Hematopoietic multipotent progenitor cell treated with erythropoietin and hydrocortisone succinate and interleukin-3 and kit ligand, for 17 days (in vitro differentiated cells): ENCODE measurements around the gene SMYD3.
A peak's percentile ranks its signal among the peaks of the same experiment; 100 is the strongest.

Experiments
- DNase-seq: peaks from one replicate; pipeline ENCODE4 v3.0.0-alpha.2; 2015; ENCODE audit warnings: low spot score

SMYD3 gene

DNA sequence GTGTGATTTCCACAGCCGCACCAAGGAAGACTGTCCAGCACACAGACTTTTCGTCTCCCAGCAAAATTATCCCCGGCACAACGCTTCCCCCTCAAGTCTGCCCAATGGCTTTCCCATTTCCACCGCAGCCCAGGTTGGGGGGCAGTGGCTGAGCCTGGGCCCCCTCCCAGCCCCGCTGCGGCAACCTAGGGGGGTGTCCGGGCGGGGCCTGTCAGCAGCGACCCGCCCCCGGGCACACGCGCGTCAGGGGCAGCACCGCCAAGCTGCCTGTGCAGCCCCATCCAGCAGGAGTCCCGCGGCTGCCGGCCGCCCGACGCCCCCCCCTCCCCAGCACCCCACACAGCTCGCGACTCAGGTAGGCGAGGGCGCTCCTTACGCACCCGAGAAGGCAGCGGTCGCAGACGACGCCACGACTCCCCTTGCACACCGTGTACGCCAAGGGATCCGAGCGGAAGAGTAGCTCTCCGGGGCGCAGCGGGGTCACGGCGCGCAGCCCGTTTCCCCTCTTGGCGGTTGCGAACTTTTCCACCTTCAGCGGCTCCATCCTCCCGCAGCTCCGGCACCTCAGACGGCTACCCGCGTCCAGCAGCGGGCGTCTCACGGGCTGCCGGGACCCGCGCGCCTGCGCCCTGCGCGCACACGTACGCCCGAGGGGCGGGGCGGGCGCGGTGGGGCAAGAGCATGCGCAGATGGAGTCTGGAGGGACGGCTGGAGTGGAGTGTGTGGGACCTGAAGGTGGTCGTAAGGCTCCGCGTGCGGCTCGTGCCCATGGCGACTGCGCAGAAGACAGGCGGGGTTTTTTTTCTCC lies at the start of gene SMYD3:
SMYD3 (minus strand) TSS at position 606 of the 808 bp plus-strand sequence.
- peak; percentile 74 for DNase-seq

DNA sequence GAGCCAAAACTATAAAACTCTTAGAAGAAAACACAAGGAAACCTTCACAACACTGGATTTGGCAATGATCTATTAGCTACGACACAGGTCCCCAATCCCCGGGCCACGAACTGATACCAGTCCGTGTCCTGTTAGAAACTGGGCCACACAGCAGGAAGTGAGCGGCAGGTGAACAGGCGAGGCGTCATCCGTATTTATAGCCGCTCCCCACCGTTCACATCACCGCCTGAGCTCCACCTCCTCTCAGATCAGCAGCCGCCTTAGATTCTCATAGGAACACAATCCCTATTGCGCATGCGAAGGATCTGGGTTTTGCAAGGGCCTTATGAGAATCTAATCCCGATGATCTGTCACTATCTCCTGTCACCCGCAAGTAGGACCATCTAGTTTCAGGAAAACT lies 47.1 kb upstream of the SMYD3 start:
- DNase-seq: no peak

DNA sequence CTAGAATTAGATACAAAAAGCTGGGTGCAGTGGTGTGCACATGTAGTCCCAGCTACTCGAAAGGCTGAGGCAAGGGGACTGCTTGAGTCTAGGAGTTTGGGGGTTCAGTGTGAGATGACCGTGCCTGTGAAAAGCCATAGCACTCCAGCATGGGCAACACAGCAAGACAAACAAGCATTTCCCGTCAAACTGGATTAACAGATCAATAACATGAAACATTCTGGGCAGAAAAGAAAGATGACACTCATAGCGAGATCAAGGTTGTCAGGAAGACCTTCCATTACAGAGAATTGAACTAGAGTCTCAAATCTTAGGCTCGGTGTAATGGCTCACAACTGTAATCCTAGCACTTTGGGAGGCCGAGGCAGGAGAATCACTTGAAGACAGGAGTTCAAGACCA lies 45.0 kb upstream of the SMYD3 start:
- DNase-seq: no peak

DNA sequence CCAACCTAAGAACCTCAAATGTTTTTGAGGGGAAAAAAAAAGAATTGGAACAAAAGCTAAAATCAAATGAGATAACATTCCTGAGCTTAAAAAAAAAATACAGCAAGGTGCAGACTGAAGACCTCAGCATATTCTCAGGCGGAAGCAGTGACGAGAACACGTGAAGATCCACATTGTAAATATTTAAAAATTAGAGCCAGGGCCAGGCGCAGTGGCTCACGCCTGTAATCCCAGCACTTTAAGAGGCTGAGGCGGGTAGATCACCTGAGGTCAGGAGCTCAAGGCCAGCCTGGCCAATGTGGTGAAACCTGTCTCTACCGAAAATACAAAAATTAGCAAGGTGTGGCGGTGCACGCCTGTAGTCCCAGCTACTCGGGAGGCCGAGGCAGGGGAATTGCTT lies 43.3 kb upstream of the SMYD3 start:
- no peak for DNase-seq

DNA sequence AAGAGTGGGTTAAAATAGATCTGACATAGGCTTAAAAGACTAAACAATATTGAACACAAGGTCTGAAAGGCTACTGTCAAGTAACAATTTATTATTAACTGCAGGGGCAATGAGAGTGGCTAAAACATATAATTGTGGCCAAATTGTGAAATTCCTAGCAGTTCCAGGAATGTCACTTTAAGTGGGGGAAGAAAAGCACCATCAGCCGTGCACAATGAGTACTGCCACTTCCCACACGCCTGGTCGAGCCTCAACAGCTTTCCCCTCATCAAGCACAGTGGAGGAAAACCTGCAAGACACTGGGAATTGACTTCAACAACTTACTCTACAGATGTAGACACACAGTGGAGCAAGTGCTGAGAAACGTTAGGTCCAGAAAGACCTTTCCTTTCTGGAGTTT lies 42.6 kb upstream of the SMYD3 start:
- no peak for DNase-seq

DNA sequence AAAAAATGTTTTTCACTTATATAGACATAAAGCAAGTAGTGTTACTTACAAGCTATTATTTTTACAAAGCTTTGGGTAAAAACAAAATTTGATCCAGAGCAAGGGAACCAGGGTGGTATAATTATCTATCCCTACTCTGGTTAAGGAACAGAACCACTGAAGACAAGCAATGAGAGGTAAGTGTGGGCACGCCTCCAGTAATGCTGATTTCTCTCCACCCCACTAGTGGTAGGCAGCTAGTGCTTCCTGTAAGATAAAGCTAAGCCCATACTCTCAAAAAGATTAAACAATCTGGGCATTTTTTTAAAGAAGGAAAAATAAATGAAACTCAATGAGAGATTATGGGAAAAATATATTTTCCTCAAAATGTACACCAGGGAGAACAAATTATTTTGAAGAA lies 36.9 kb upstream of the SMYD3 start:
- DNase-seq: no peak

DNA sequence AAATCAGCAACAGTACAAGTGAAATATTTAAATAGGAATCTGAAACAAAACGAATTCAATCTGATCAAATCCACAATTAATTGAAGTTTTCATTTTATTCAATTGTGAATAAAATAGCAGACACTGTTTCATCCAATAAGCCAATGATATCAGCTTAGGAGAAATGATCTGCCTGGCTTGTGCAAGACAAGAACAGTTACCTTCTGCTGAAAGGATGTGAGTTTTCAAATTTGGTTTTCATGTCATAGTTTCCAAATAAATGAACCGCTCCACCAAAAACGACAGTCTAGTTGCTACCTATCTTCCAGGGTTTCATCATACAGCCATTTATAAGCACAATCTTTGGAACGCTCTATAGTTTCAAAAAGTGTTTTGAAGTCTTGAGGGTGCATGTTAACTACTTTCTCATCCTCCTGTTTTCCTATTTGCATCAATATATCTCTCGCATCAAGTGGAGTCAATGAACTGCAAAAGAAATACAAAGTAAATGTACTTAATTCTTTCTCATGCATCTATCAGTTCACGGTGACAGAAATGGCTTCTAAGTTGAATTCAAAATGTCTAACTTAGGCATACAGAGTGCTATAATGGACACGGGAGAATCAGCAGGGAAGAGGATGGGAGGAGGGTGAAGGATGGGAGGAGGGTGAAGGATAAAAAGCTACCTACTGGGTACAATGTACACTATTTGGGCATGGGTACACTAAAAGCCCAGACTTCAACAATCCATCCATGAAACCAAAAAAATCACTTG lies 33.8 kb upstream of the SMYD3 start:
- no peak for DNase-seq

DNA sequence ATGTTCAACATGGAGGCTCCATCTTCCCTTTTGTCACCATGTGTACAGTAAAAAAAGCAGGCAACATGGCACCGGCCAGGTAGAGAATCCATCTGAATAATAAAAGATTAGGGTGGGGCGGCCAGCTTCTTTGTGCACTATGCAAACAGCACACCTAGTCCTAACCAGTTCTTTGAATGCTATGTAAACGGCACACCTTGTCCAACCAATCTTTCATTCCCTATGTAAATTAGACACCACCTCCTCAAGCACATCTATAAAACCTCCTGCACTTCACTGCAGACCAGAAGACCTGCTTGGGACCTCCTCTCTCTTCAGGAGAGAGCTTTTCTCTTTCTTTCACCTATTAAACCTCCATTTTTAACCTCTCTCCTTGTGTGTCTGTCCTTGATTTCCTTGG lies 30.8 kb upstream of the SMYD3 start:
- DNase-seq: no peak

DNA sequence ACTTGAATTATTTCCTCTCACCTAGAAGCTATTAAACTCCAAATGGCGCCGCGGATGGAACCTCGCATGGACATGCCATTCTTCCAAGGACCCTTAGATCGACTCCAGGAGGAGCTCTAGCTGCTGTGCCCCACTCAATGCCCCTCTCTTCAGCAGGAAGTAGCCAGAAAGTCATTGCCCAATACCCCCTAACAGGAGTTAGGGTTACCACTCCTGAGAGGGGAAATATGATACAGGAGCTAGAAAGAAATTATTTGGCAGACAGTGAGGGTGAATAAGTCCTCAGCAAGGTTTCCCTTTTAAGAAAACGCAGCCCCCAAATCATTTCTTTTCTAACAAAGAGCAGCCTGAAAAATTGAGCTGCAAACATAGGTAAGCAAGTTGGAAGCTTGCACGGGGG lies 30.4 kb upstream of the SMYD3 start:
- DNase-seq: no peak

DNA sequence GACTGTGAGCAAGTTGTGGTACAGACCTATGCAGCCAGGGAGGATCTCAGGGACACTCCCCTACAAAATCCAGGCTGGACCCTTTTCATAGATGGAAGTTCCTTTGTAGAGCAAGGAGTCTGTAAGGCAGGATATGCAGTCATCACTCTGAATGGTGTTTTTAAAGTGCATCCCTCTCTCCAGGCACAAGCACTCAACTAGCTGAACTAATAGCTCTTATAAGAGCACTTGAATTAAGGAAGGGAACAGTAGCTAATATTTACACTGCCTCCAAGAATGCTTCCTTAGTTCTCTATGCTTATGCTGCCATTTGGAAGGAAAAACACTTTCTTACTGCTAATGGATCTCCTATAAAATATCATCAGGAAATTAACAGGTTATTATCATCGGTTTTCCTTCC lies 27.0 kb upstream of the SMYD3 start:
- DNase-seq: no peak

DNA sequence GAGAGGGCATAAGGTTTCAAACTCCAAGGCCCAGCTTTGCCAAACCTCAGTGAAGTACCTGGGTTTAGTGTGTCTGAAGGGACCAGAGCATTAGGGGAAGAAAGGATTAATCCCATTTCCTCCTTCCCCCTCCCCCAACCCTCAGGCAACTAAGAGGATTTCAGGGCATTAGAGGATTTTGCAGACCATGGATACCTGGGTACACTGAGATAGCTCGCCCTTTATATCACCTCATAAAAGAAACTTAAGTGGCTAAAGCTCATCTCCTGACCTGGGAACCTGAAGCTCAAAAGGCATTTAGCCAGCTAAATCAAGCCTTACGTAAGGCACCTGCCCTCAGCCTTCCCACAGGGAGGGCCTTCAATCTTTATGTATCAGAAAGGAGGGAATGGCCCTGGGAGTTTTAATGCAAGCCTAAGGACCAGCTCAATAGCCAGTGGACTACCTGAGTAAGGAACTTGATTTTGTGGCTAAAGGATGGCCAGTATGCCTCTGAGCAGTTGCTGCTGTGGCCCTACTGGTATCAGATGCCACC lies 26.4 kb upstream of the SMYD3 start:
- DNase-seq: no peak

DNA sequence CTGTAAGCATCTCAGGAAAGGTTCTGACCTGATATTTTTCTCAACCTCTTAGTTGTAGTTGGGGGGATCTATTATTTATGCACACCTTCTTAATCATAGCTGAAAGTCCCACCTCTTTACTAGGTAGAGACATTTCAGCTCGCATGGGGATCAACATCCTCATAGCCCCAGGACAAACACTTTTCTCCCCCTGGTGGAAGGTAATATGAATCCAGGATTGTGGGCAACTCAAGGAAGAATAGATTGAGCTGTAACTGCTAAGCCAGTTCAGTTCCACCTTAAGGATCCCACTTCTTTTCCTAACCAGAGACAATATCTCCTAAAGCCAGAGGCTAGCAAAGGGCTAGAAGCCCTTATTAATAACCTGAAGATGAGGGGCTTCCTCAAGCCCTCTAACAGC lies 25.4 kb upstream of the SMYD3 start:
- no peak for DNase-seq

DNA sequence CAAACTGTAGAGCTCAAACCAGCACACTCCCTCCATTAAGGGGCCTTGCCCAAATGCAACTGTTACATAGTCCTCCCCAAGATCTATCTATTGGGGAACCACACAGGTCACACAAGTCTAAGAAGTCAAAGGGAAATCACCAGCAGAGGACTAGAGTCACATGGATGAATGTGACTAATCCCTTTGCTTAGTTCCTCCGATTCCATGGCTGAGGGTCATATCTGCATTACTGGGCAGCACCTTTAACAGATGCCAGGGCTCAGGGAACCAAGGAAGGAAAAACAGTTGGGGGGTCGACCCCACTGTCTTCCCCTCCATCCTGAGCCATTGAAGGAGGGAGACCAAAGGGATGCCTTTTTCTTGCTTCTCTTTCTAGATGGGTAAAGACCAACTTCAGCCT lies 23.4 kb upstream of the SMYD3 start:
- no peak for DNase-seq

DNA sequence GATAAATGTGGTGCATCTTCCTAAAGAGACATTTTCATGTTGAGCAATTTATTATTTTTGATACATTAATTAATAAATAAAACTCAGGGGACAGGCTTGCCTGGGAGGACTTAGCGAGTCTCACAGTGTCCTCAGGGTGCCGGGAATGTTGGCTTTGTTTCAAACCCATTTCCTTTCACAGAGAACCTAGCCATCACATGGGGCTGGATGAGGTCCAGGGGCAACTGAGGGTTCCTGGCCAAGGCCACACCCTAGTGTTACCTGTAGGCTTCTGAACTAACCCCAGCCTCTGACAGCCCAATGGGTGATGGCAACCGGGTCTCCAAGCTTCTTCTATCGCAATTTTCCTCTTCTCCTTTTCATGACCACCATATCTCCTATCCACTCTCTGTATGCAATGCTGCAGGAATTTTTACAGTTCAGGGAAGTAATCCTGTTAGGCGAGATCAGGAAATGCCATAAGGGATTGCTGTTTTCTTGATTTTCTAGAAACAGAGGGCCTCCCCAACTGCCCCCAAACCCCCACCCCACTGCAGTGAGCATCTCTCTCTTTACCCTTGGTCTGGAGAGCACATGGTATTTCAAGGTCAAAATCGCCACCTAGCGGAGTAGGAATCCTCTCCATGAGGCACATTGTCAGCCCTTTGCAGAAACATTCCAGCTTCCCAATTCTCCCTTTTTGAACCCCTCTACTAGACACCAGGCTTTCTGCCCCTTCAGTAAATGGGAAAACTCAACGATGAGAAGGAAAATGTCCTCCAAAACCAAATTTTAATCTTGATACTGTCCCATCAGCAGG lies 22.1 kb upstream of the SMYD3 start:
- DNase-seq: no peak

DNA sequence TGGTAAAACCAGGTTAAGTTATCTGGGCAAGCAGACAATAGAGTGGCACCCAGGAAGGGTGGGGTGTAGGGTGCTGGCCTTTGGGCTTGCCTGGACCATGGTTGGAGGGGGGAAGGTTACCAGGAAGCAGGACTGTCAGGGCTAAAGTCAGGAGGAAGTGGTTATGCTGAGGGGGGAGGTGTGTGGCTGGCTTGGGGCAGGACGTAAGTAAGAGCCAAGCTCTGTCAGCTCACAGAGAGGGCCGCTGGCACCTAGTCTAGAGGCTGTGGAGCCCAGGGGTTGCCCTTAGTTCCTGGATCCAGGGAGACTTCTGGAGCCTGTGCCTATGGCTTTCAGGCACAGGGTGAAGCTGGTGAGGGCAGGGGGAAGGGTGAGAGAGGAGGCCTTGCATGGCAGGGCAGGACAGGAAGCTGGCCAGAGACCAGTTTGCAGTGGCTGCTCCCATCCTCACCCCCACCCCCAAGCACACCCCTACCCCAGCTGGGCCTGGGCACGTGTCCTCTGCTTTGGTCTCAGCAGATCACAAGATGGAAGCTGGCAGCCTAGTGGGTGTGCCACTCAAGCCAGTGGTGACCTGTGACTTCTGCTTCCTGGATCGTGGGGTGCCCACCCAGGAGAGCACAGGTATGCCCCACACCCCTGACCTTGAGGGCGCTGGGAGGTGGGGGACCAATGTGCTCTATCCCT lies 20.5 kb upstream of the SMYD3 start:
- no peak for DNase-seq

DNA sequence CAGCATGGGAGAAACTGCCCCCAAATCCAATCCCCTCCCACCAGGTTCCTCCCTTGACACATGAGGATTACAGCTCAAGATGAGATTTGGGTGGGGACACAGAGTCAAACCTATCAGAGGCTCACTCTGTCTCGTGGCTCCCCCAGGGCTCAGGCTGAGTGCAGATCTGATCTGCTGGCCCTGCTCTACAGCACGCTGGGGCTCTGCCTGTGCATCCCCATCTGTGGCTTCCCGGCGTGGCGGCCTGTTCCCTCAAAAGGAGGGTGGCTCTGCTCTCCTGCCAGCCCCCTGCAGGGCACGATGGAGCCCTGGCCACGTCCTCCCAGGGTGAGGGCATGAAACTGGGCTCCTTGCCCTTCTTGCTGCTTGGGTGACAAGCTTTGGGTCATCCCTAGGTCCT lies 19.8 kb upstream of the SMYD3 start:
- no peak for DNase-seq

DNA sequence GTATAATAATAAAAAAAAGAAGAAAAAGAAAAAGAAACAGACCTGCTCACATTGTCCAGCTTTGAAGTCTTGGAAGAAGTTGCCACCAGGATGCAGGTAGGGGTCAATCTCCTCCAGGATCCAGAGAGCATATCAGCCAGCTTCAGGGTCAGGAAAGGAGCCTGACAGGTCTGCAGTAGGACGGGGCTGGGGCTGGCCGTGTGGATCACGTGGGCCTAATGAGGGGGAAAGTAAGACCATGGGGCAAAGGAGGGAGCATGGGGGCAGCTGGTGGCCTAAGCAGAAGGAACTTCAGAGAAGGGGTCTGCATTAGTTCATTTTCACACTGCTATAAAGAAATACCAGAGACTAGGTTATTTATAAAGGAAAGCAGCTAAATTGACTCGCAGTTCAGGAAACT lies 19.3 kb upstream of the SMYD3 start:
- DNase-seq: no peak

DNA sequence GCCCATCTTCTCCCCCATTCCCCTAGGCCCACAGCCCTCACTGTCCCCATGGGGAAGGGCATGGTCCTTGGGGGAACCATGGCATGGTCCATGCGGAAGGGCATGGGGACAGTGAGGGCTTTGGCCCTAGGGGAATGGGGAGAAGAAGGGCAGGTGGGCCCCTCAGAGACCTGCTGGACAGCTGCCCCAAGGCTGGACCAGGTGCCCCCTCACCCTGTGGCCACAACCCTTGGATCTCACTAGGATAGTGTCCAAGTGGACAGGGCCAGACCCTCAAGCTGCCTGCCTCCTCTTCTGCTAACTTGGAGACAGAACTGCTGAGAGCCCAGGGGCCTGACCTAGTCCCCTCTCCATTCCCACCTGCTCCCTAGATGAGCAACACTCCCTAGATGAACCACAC lies 12.4 kb upstream of the SMYD3 start:
- DNase-seq: no peak

DNA sequence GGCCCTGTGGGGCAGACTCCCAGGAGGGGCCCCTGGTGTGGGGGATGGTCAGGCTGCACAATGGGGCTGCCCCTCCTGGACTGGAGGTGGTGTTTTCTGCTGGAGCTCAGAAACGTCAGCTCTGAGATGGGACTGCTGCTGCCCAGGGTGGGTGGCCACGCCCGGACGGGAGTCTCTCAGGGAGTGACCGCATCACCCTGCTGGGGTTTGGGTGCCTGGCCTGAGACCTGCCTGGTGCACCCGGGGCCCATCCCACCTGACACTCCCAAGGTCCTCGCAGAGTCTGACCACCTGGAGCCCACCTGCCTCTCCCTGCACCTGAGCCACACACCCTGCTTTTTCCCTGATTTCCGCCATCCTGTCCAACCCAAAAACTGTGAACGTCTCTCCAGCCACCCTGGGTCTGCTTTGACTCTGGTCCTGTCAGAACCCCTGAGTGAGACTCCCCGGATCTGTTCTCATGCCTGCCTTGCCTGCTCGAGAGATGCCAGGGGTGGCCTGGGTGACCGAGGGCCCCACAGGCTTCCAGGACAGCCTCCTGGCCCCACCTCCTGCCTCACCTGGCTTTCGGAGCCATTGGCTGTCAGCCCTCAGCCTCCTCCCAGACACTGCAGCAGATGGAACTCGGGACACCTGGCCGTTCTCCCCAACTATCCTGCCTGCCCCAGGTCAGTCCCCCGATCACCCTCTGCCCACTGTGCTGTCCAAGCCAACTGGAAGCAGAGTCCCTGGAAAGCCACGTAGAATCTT lies 11.6 kb upstream of the SMYD3 start:
- DNase-seq: no peak

DNA sequence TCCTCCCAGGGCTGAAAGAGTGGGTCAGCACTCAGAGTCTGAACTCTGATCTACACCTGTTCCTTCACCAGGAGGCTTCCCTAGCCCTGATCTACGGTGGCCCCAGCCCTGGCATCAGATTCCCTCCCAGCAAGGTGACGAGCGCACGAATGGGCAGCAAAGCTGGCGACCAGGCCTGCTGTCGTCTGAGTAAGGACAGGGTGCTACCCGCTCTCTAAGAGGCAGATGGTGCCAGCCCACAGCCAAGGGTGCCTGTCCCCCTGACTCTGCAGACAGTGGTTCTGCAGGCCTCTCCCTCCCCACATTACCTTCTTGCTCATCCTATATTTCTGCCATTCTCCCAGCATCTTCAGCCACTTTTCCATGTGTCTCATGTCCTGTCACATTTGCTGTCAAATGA lies 10.3 kb upstream of the SMYD3 start:
- no peak for DNase-seq

DNA sequence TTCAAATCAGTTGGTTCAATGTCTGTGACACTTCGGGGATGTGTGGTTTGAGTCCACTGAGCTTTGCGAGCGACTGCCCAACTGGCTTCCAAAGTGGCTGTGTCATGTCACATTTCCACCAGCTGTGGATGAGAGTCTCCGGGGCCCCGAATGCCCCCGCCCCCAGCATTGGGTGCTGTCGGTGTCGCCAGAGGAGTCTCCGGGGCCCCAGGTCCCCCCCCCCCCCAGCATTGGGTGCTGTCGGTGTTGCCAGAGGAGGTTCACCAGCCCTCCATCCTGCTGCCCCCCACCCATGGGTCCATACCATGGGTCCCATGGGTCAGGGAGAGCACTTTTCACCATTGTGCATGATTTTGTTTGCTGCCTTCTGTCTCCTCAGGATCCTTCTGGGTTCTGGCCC lies 9.0 kb upstream of the SMYD3 start:
- DNase-seq: no peak
